Measurements from ENCODE around the gene SIAH1.
"Not testable (repeated sequence)": the region's sequence is repeated elsewhere in the genome, so short reads cannot be mapped to it uniquely, and the experiment has no call there.

GRCh38 chr16:48377301-48377700, 7.9 kb downstream of the SIAH1 start:
- TF ChIP-seq POLR2A (IDR thresholded peaks at IDR 0.05; ENCODE audit: control extremely low read depth in 1 of 2, low read depth in 2 of 2, low read length in 2 of 2); EGR1 (IDR thresholded peaks at IDR 0.05; ENCODE audit: borderline replicate concordance, low read depth, low read length); CTCF (IDR thresholded peaks at IDR 0.05; ENCODE audit: control extremely low read depth in 1 of 3, insufficient read depth in 1 of 3, low read depth in 1 of 3, low read length in 3 of 3); ATF2 (IDR thresholded peaks at IDR 0.05; ENCODE audit: low read length); RNF2 (IDR thresholded peaks at IDR 0.05; ENCODE audit: borderline replicate concordance, low read depth, low read length, missing control alignments, poor library complexity, severe bottlenecking); EZH2 (IDR thresholded peaks at IDR 0.05; ENCODE audit: low read depth, low read length, severe bottlenecking); BRCA1 (IDR thresholded peaks at IDR 0.05; ENCODE audit: low read depth, low read length); POLR2AphosphoS5 (IDR thresholded peaks at IDR 0.05; ENCODE audit: low read depth, low read length); SAP30 (IDR thresholded peaks at IDR 0.05; ENCODE audit: insufficient read depth, insufficient replicate concordance, low read length); GTF2F1 (IDR thresholded peaks at IDR 0.05; ENCODE audit: borderline replicate concordance, low read depth, low read length); CHD2 (IDR thresholded peaks at IDR 0.05; ENCODE audit: low read length); BCL11A (IDR thresholded peaks at IDR 0.05; ENCODE audit: low read depth in 2 of 2, low read length in 2 of 2): not testable (repeated sequence)

All from H1 (cell line).